ENCODE measurements around the gene NANS.
"Not testable (repeated sequence)": the region's sequence is repeated elsewhere in the genome, so short reads cannot be mapped to it uniquely, and the experiment has no call there.

GRCh38 chr9:98090674-98091073, 34.1 kb downstream of the NANS start:
- TF ChIP-seq CTCF (conservative IDR thresholded peaks at IDR 0.05; ENCODE audit: low read length) = peak; percentile 40; the same call in 1 of the 2 replicates
- TF ChIP-seq EZH2phosphoT487 (IDR thresholded peaks at IDR 0.05; ENCODE audit: borderline replicate concordance, low read depth, low read length) = not testable (repeated sequence)
